MG63 (cell line): ENCODE results near the gene PYGM. TPM values are rescaled to one million over a fixed set of nuclear protein-coding genes. Genes with fewer than 3 reads are reported as not detected.

Source experiments
- DNase-seq: peaks from one replicate; pipeline ENCODE4 v3.0.0-alpha.2; 2020
- H3K27me3 ChIP-seq: fragments of 250-450 bp; sonication (Bioruptor Pico); 2 replicates; pipeline ENCODE4 v1.5.1; 2020; ENCODE audit warnings: mild to moderate bottlenecking, moderate library complexity
- H3K36me3 ChIP-seq: fragments of 250-450 bp; sonication (Bioruptor Pico); 2 replicates; pipeline ENCODE4 v1.5.1; 2020; ENCODE audit warnings: mild to moderate bottlenecking, moderate library complexity
- H3K4me3 ChIP-seq: fragments of 250-450 bp; sonication (Bioruptor Pico); 2 replicates; pipeline ENCODE4 v1.5.1; 2020; ENCODE audit warnings: mild to moderate bottlenecking, moderate library complexity
- H3K9me3 ChIP-seq: fragments of 250-450 bp; sonication (Bioruptor Pico); 2 replicates; pipeline ENCODE4 v1.5.1; 2020; ENCODE audit warnings: mild to moderate bottlenecking, moderate library complexity
- total RNA-seq: library from RNA; depleted of rRNA; stranded (reverse); fragments of >200 nt; shearing (Covaris generic); gene quantifications from 2 replicates; pipeline ENCODE4 v1.2.3, GENCODE V29; 2014; ENCODE audit warnings: low replicate concordance

PYGM gene
- total RNA-seq, 1 experiment from 2014 or later = not detected

GRCh38 chr11:64794526-64794925 is 34.8 kb upstream of the PYGM start:
- DNase-seq = no peak
- Histone ChIP-seq H3K4me3 (no peak overlapping the region), H3K27me3 (no peaks in the 10 kb centered on the region), H3K36me3 (no peaks in the 10 kb centered on the region), H3K9me3 (no peaks in the 10 kb centered on the region)

GRCh38 chr11:64793271-64794160 is 33.7 kb upstream of the PYGM start:
- Histone ChIP-seq H3K9me3 (no peaks in the 10 kb centered on the region), H3K27me3 (no peaks in the 10 kb centered on the region), H3K4me3 (no peak overlapping the region), H3K36me3 (no peaks in the 10 kb centered on the region)
- DNase-seq = no peak

- no peak for DNase-seq
- Histone ChIP-seq H3K4me3 (no peak overlapping the region), H3K27me3 (no peaks in the 10 kb centered on the region), H3K36me3 (no peaks in the 10 kb centered on the region), H3K9me3 (no peaks in the 10 kb centered on the region)
Observed at GRCh38 chr11:64792482-64792881, 32.7 kb upstream of the PYGM start.

DNA sequence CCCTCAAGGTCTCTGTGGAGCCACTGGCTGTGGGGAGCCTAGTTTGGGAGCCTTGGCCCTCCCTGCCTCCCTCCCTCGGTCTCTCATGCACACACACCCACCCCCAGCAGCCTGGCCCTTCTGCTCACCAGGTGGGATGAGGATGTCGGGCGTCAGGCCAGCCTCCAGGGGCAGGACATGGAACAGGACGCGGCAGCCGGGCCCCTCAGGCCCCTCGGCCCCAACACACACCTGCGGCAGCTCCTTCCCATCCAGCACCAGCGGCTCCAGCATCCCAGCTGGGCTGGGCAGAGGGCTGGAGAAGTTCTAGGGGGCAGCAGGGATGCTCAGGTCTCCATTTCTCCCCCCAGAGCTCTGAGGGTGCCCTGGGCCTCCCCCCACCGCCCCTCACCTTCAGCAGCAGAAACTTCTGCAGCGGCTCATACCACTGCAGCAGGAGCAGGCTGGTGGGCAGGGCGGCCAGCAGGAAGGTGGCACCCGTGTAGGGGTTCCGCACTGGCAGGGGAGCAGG is 32.1 kb upstream of the PYGM start:
- no peak for DNase-seq
- Histone ChIP-seq H3K9me3 (no peaks in the 10 kb centered on the region), H3K4me3 (no peak overlapping the region), H3K27me3 (no peaks in the 10 kb centered on the region), H3K36me3 (no peaks in the 10 kb centered on the region)

DNA sequence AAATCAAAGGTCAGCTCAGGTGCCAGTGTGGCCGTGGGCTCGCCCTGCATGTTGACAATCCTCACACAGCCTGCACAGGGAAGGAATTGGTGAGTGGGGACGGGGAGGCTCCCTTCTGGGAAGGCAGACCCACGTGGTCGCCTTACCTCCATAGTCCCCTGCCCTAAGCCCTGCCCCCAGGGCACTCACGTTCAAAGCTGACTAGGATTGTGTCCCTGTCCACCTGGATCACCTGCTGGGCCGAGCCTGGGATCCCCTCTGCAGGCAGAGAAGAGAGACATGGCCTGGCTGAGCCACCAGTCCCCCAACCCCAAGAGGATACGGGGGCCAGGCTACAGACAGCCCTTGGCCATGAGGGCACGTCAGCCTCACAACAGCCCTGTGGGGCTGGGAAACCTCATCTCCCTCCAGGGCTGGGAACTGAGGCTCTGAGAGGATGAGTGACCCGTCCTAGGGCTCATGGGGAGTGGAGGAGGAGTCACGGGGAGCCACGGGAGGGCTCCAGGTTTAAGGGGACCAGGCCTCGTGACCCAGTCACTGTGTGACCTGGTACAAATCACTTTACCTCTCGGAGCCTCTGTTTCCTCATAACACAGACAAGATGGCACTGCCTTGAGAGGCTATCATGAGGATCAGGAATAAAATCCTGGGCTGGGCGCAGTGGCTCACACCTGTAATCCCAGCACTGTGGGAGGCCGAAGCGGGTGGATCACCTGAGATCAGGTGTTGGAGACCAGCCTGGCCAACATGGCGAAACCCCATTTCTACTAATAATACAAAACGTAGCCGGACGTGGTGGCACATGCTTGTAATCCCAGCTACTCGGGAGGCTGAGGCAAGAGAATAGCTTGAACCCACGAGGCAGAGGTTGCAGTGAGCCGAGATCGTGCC is 30.7 kb upstream of the PYGM start:
- no peaks in the 10 kb centered on the region for H3K27me3 ChIP-seq
- DNase-seq = no peak
- H3K36me3 ChIP-seq = no peaks in the 10 kb centered on the region
- H3K9me3 ChIP-seq = no peaks in the 10 kb centered on the region
- no peak overlapping the region for H3K4me3 ChIP-seq

- H3K36me3 ChIP-seq = no peaks in the 10 kb centered on the region
- H3K4me3 ChIP-seq = no peak overlapping the region
- H3K9me3 ChIP-seq = no peaks in the 10 kb centered on the region
- no peaks in the 10 kb centered on the region for H3K27me3 ChIP-seq
- no peak for DNase-seq
Observed at GRCh38 chr11:64789331-64790204, 29.8 kb upstream of the PYGM start.

GRCh38 chr11:64788321-64789215 is 28.8 kb upstream of the PYGM start:
- Histone ChIP-seq H3K27me3 (no peaks in the 10 kb centered on the region), H3K4me3 (no peak overlapping the region), H3K9me3 (no peaks in the 10 kb centered on the region), H3K36me3 (no peaks in the 10 kb centered on the region)
- no peak for DNase-seq

DNA sequence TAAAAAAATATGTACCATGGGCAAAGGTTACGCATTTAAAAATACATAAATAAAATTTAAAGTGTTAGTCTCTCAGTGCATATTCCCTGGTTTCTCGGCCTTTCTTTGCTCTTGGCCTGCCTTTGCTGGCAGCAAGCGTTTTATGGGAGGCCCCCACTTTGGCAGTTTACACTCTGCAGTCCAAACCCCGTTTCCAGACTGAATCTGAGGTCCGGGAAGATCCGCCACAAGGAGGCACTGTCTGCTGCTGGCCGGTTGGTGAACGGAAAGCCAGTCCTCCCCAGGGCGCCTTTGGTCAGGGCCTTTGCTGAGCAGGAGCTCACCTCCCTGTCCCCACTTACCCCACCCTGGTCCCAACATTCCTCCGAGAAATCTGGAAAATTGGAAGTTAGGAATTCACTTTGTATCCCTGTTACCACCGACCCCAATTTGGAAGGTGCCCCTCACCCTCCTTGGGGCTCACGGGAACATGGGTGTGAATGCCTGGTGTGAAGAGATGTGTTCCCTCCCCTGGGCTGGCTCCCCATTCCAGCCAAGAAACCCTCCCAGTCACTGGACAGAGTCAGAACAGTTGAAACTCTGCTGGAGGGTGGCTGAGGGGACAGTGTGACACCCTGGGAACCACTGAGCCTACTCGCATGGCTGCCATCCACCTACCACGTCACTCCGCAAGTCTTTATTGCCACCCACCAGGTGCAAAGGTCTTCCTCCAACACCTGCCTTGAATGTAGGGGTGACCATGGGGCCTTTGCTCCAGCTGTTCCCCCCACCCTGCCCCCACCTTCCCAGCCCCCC is 27.9 kb upstream of the PYGM start:
- H3K9me3 ChIP-seq = no peaks in the 10 kb centered on the region
- peak; percentile 47 for DNase-seq

GRCh38 chr11:64786308-64786707 is 26.5 kb upstream of the PYGM start:
- H3K4me3 ChIP-seq = no peak overlapping the region
- no peaks in the 10 kb centered on the region for H3K36me3 ChIP-seq
- H3K9me3 ChIP-seq = no peaks in the 10 kb centered on the region
- DNase-seq = no peak
- no peaks in the 10 kb centered on the region for H3K27me3 ChIP-seq

More for the DNA sequence above, 27.9 kb upstream of the PYGM start:
- no peak overlapping the region for H3K4me3 ChIP-seq
- H3K36me3 ChIP-seq = no peaks in the 10 kb centered on the region
- no peaks in the 10 kb centered on the region for H3K27me3 ChIP-seq

GRCh38 chr11:64784813-64785581 is 25.2 kb upstream of the PYGM start:
- DNase-seq = no peak
- no peaks in the 10 kb centered on the region; the same call in 1 of the 2 replicates for H3K36me3 ChIP-seq
- H3K9me3 ChIP-seq = no peaks in the 10 kb centered on the region
- no peak overlapping the region for H3K4me3 ChIP-seq
- no peaks in the 10 kb centered on the region for H3K27me3 ChIP-seq

DNA sequence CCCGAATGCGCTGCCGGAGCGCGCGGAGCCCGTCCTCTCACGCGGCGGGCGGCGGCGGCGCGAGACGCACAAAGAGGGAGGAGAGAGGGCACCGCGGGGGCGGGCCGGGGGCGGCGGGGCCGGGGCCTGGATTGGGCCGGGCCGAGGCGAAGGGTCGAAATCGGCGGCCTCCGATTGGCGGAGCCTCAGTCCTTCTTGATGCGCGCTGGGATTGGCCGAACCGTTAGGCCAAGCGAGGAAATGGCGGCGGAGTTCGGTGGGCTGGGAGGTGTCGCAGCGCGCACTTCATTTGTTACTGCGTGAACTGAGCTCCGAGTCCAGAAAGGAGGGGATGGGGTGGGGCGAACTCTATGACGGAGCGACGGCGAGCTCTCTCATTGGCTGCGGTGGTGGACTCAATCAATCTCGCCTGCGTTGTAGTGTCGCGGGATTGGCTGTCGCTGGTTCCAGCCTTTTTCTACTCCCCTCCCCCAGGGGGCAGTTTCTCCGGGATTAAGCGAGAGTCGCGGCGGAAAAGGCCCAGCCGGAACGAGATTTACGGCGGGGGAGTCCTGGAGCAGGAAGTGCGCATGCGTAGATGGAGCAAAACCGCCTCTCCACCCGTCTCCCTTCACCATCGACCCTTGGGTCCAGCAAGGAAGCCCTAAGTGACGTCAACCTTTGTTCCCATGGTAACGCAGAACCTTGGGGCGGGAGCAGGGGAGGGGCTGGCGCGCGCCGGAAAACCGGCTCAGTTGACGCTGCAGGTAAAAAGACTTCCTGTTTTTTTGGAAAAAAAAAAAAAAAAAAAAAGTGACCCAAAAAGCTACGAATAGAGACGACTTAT is 18.9 kb upstream of the PYGM start, which contains the start of gene SF1:
SF1 (minus strand) TSS at position 70 of the 826 bp plus-strand sequence. CDS start 150 bp downstream, outside the sequence.
- Histone ChIP-seq H3K9me3 (no peaks in the 10 kb centered on the region), H3K27me3 (no peaks in the 10 kb centered on the region), H3K36me3 (peaks cover 39% of the 10 kb centered on the region), H3K4me3 (peak within 1 kb of the TSS; percentile 95)
- peak; percentile 99 for DNase-seq

- DNase-seq = no peak
- no peaks in the 10 kb centered on the region for H3K27me3 ChIP-seq
- H3K9me3 ChIP-seq = no peaks in the 10 kb centered on the region
- peak overlapping the region; percentile 83 for H3K4me3 ChIP-seq
- H3K36me3 ChIP-seq = peaks cover 44% of the 10 kb centered on the region
Observed at GRCh38 chr11:64778223-64778472, 18.4 kb upstream of the PYGM start.

DNA sequence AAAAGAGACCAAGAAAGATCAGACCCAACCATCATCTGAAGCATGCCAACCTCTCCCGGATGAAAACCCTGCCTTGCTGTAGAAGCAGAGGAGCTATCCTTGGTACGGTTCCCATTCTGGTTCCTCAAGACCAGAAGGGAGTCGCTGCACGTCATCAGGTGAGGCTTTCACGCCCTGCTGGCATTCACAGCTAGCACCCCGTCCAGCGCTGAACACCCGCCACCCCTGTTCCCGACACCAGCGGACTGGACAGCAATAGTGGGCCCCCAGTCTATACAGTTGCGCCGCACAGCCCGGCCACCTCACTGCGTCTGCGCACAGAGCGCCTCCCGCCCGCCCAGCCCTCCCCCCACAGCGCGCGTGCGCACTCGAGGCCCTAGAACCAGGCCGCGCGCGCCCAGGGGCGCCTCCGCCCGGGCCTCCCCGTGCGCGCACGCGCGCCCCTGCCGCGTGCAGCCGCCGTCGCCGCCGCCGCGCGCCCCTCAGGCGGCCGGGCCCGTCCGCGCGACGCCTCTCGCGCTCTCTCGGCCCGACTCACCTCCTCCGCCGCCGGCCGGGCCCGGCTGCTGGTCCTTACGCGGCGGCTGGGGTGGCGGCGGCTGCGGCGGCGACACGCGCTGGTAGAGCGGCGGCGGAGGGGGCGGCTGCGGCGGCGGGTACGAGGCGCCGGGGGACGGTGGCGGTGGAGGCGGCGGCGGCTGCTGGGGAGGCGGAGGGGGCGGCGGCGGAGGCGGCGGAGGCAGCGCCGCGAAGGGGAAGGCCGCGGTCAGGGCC is 17.9 kb upstream of the PYGM start:
- DNase-seq = peak; percentile 75
- H3K9me3 ChIP-seq = no peaks in the 10 kb centered on the region
- peaks cover 49% of the 10 kb centered on the region for H3K36me3 ChIP-seq

More for the DNA sequence above, 17.9 kb upstream of the PYGM start:
- H3K4me3 ChIP-seq = peak overlapping the region; percentile 95
- no peaks in the 10 kb centered on the region for H3K27me3 ChIP-seq
